Gastroesophageal sphincter (tissue), 3 donors: ENCODE results near the gene HCFC1.

Experiments
- POLR2A ChIP-seq, 2 donors: fragments of 450-650 bp; IDR thresholded peaks; one replicate each; pipeline ENCODE4 v1.6.1; 2017; ENCODE audit warnings: antibody characterized with exemption in 2 of 2, mild to moderate bottlenecking in 2 of 2, moderate library complexity in 1 of 2
- POLR2AphosphoS5 ChIP-seq: sonication (generic); formaldehyde crosslinking; IDR thresholded peaks from one replicate; pipeline ENCODE4 v1.6.1; 2017; ENCODE audit warnings: antibody characterized with exemption
- TF ChIP-seq, protein P1 (sequence below), 4 experiments: fragments of 200-600 bp in 2 of 4; fragments of 450-650 bp in 2 of 4; sonication (generic) in 1 of 4; IDR thresholded peaks; one replicate each; pipeline ENCODE4 v1.5.1; 2017 to 2019; ENCODE audit warnings: antibody characterized with exemption in 4 of 4, mild to moderate bottlenecking in 2 of 4, moderate library complexity in 2 of 4

DNA sequence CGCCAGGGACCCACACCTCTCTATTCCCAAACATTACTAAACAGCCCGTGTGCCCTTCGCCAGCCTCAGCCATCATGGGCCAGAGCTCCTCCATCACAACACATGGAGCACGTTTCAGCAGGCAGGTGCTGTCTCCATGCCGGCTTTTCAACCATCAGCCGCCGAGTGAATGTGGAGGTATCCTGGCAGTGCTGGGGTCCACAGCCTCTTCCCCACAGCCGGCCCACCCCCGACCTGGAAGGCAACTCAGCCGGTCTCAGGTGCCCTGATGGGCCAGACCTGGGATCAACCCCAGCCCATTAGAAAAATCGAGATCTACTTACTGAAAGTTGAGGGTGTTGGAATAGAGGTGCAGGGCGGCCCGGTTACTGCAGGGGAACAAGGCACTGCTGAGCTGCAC lies 39.9 kb downstream of the HCFC1 start:
- no peak for TF ChIP-seq POLR2A (IDR thresholded peaks at IDR 0.05)
- TF ChIP-seq POLR2AphosphoS5, result no peak
- TF ChIP-seq, protein P1, sequence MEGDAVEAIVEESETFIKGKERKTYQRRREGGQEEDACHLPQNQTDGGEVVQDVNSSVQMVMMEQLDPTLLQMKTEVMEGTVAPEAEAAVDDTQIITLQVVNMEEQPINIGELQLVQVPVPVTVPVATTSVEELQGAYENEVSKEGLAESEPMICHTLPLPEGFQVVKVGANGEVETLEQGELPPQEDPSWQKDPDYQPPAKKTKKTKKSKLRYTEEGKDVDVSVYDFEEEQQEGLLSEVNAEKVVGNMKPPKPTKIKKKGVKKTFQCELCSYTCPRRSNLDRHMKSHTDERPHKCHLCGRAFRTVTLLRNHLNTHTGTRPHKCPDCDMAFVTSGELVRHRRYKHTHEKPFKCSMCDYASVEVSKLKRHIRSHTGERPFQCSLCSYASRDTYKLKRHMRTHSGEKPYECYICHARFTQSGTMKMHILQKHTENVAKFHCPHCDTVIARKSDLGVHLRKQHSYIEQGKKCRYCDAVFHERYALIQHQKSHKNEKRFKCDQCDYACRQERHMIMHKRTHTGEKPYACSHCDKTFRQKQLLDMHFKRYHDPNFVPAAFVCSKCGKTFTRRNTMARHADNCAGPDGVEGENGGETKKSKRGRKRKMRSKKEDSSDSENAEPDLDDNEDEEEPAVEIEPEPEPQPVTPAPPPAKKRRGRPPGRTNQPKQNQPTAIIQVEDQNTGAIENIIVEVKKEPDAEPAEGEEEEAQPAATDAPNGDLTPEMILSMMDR (IDR thresholded peaks at IDR 0.05), result no peak
